Measurements from ENCODE around the gene UBALD1. TPM values are rescaled to one million over a fixed set of nuclear protein-coding genes. Genes with fewer than 3 reads are reported as not detected.

UBALD1 gene
- total and polyA plus RNA-seq, 9 of the 15 experiments (the other 6 are each of a cell fraction or from before 2014, with no cell fraction given) = 1.3 to 38.0 (median 6.2) TPM; not detected in 2

GRCh38 chr16:4659363-4660353, 45.0 kb upstream of the UBALD1 start (continued):
- TF ChIP-seq REST (IDR thresholded peaks at IDR 0.05; ENCODE audit: borderline replicate concordance) (no peak), REST (CRISPR knock-in tag; IDR thresholded peaks at IDR 0.05; ENCODE audit: low read depth) (no peak), PHF21A (IDR thresholded peaks at IDR 0.05; ENCODE audit: borderline replicate concordance, low read depth) (no peak)
